ENCODE results near the gene SPAG16. TPM values are rescaled to one million over a fixed set of nuclear protein-coding genes. Genes with fewer than 3 reads are reported as not detected.

Gene SPAG16
- total RNA-seq, 1 experiment from 2014 or later: 17.3 TPM

DNA sequence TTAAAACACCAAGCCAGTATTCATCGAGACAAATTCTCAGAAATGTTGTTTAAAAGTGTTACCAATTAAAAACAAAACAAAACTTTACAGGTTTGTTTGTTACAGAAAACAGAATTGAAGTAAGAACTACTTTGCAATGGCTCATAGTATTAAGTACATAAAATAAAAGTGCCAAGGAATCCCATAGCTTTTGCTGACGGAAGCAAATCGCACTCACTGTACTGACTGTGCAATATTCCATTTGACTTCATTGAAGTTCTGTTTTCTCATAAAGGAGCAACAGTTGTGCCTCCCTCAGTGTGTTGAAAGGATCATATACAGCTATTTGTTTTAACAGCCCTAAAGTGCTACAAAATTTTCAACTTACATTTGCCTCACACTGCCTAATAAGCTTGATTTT, 507.8 kb downstream of the SPAG16 start:
- Mint-ChIP-seq H3K4me1 (no peaks in the 10 kb centered on the region), H3K9me3 (no peaks in the 10 kb centered on the region), H3K27ac (no peak overlapping the region), H3K27me3 (ENCODE audit: low read depth) (no peaks in the 10 kb centered on the region), H3K36me3 (ENCODE audit: insufficient read depth in 1 of 3, low read depth in 3 of 3) (no peaks in the 10 kb centered on the region), H3K4me3 (no peak overlapping the region)
- TF ChIP-seq, protein P1, sequence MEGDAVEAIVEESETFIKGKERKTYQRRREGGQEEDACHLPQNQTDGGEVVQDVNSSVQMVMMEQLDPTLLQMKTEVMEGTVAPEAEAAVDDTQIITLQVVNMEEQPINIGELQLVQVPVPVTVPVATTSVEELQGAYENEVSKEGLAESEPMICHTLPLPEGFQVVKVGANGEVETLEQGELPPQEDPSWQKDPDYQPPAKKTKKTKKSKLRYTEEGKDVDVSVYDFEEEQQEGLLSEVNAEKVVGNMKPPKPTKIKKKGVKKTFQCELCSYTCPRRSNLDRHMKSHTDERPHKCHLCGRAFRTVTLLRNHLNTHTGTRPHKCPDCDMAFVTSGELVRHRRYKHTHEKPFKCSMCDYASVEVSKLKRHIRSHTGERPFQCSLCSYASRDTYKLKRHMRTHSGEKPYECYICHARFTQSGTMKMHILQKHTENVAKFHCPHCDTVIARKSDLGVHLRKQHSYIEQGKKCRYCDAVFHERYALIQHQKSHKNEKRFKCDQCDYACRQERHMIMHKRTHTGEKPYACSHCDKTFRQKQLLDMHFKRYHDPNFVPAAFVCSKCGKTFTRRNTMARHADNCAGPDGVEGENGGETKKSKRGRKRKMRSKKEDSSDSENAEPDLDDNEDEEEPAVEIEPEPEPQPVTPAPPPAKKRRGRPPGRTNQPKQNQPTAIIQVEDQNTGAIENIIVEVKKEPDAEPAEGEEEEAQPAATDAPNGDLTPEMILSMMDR (conservative IDR thresholded peaks at IDR 0.05): no peak
- no peak overlapping the region for H2BK5ac ChIP-seq (ENCODE audit: insufficient read length, low read length)
- H3K4me2 ChIP-seq (ENCODE audit: insufficient read depth, insufficient read length, low read length): no peak overlapping the region
- H3K56ac ChIP-seq (ENCODE audit: insufficient read length, low read depth, low read length): no peak overlapping the region
- WGBS (ENCODE audit: extremely low coverage, insufficient read length, low lambda C conversion rate): no CpG with 5 or more reads among the region's 3 CpGs
- H3K4me1 ChIP-seq (ENCODE audit: insufficient read depth, low read length): no peaks in the 10 kb centered on the region
- no peak overlapping the region for H2AFZ ChIP-seq (ENCODE audit: low read length)
- H3K79me1 ChIP-seq (ENCODE audit: insufficient read depth, low read depth, low read length, poor library complexity, severe bottlenecking): no peaks in the 10 kb centered on the region
- H3K9me3 ChIP-seq (ENCODE audit: control insufficient read depth, low read depth, low read length): no peaks in the 10 kb centered on the region
- H3K18ac ChIP-seq (ENCODE audit: insufficient read length, low read depth, low read length): no peak overlapping the region
- no peak overlapping the region for H3T11ph ChIP-seq (ENCODE audit: low read length)
- no peaks in the 10 kb centered on the region for H4K20me1 ChIP-seq (ENCODE audit: control insufficient read depth, insufficient read depth, insufficient read length)
- no peak overlapping the region for H3K27ac ChIP-seq (ENCODE audit: insufficient read length, low read depth, low read length)
- no peaks in the 10 kb centered on the region for H3K23me2 ChIP-seq (ENCODE audit: insufficient read length, low read depth, low read length, poor library complexity, severe bottlenecking)
- H3K79me2 ChIP-seq (ENCODE audit: insufficient read depth, low read length): no peaks in the 10 kb centered on the region
- no peak overlapping the region for H2BK15ac ChIP-seq (ENCODE audit: low read depth, low read length)
- no peak overlapping the region for H2BK12ac ChIP-seq (ENCODE audit: insufficient read length, low read depth, low read length)
- H4K91ac ChIP-seq (ENCODE audit: insufficient read length, low read depth, low read length): no peak overlapping the region
- H2BK20ac ChIP-seq (ENCODE audit: low read depth, low read length, poor library complexity, severe bottlenecking): no peak overlapping the region
- H3K9ac ChIP-seq (ENCODE audit: extremely low read depth, insufficient read length, low read length): no peak overlapping the region
- H2BK120ac ChIP-seq (ENCODE audit: low read depth, low read length, poor library complexity, severe bottlenecking): no peak overlapping the region
- H2AK5ac ChIP-seq (ENCODE audit: insufficient read length, low read length): no peak overlapping the region
- no peaks in the 10 kb centered on the region for H3K27me3 ChIP-seq (ENCODE audit: insufficient read depth, low read length)
- DNase-seq: no peak
- H4K8ac ChIP-seq (replicated peaks; ENCODE audit: insufficient read length, low read depth, low read length): no peak overlapping the region
- no peak overlapping the region for H3K14ac ChIP-seq (ENCODE audit: insufficient read depth, low read length)
- no peak overlapping the region for H3K4ac ChIP-seq (ENCODE audit: low read depth, low read length)
- H4K5ac ChIP-seq (ENCODE audit: insufficient read length, low read depth, low read length): no peak overlapping the region
- no peak overlapping the region for H3K23ac ChIP-seq (ENCODE audit: insufficient read length, low read depth, low read length)

Data from H9 (cell line).